OCI-LY7 (cell line): Measurements from ENCODE around the gene GTF2IRD1. TPM values are rescaled to one million over a fixed set of nuclear protein-coding genes. Genes with fewer than 3 reads are reported as not detected.
A peak's percentile ranks its signal among the peaks of the same experiment; 100 is the strongest.

Source experiments
- BruUV-seq: library from RNA; stranded (reverse); fragments of 400-500 nt; replicated peaks from 2 replicates; lab custom pipeline; 2021; lab: Mats Ljungman, UMichigan
- CTCF ChIA-PET: fragments of 300-600 bp; sonication (Branson Sonifier 250); formaldehyde crosslinking; loops from one replicate; lab custom pipeline; 2022; ENCODE audit warnings: antibody characterized with exemption; ENCODE audit not compliant: unreplicated experiment; lab: Charles Lee
- POLR2A ChIA-PET: fragments of 300-600 bp; sonication (Branson Sonifier 250); formaldehyde crosslinking; loops from one replicate; lab custom pipeline; 2022; ENCODE audit warnings: antibody characterized with exemption; lab: Charles Lee
- DNase-seq: peaks from one replicate; pipeline ENCODE4 v3.0.0-alpha.2; 2015; ENCODE audit warnings: low spot score
- H2AFZ ChIP-seq: fragments of 200-600 bp; sonication (generic), shearing (Covaris generic); 2 replicates; pipeline ENCODE4 v1.6.1; 2014; ENCODE audit warnings: mild to moderate bottlenecking, antibody characterized with exemption, low read length, moderate library complexity
- H3K27ac ChIP-seq: fragments of 200-600 bp; sonication (generic); 2 replicates; pipeline ENCODE4 v1.5.1; 2014; ENCODE audit warnings: mixed run types, low read depth, mild to moderate bottlenecking, moderate library complexity, low read length, inconsistent platforms; ENCODE audit not compliant: poor library complexity, severe bottlenecking
- H3K36me3 ChIP-seq: fragments of 200-600 bp; sonication (generic); 2 replicates; pipeline ENCODE4 v1.6.1; 2014; ENCODE audit warnings: mild to moderate bottlenecking, antibody characterized with exemption, low read length, moderate library complexity, mixed read lengths; ENCODE audit not compliant: insufficient read depth
- H3K4me1 ChIP-seq: fragments of 200-600 bp; sonication (generic); 2 replicates; pipeline ENCODE4 v1.5.1; 2014; ENCODE audit warnings: mild to moderate bottlenecking, low read length; ENCODE audit not compliant: insufficient read depth, poor library complexity, severe bottlenecking
- H3K4me2 ChIP-seq: fragments of 200-600 bp; sonication (generic); 2 replicates; pipeline ENCODE4 v1.6.1; 2014; ENCODE audit warnings: mild to moderate bottlenecking, low read length
- H3K4me3 ChIP-seq: fragments of 200-600 bp; sonication (generic); 2 replicates; pipeline ENCODE4 v1.5.1; 2014; ENCODE audit warnings: mild to moderate bottlenecking, low read depth, low read length; ENCODE audit not compliant: poor library complexity, severe bottlenecking
- H3K79me2 ChIP-seq: fragments of 200-600 bp; sonication (generic); 2 replicates; pipeline ENCODE4 v1.6.1; 2016; ENCODE audit warnings: low read depth, mild to moderate bottlenecking, low read length, moderate library complexity, mixed read lengths; ENCODE audit not compliant: insufficient read depth
- H3K9me2 ChIP-seq: fragments of 200-600 bp; sonication (generic); 2 replicates; pipeline ENCODE4 v1.6.1; 2016; ENCODE audit warnings: mild to moderate bottlenecking, low read length, mixed read lengths; ENCODE audit not compliant: insufficient read depth
- H3K9me3 ChIP-seq: fragments of 200-600 bp; sonication (generic); 2 replicates; pipeline ENCODE4 v1.6.1; 2014; ENCODE audit warnings: mild to moderate bottlenecking, mixed run types, low read length, mixed read lengths
- H4K20me1 ChIP-seq: fragments of 200-600 bp; sonication (generic); 2 replicates; pipeline ENCODE4 v1.6.1; 2014; ENCODE audit warnings: mild to moderate bottlenecking, antibody characterized with exemption, low read length, moderate library complexity, mixed read lengths; ENCODE audit not compliant: insufficient read depth
- CTCF ChIP-seq: fragments of 200-600 bp; sonication (generic); conservative IDR thresholded peaks from 2 replicates; pipeline ENCODE4 v1.5.1; 2014; ENCODE audit warnings: mild to moderate bottlenecking, antibody characterized with exemption, low read length, moderate library complexity, mixed read lengths
- EZH2phosphoT487 ChIP-seq: fragments of 200-600 bp; sonication (generic); IDR thresholded peaks from 2 replicates; pipeline ENCODE4 v1.6.1; 2018; ENCODE audit warnings: low read depth, borderline replicate concordance, mild to moderate bottlenecking, mixed run types, antibody characterized with exemption, low read length, moderate library complexity, mixed read lengths
- intact Hi-C: fragments of 100-400 bp; cut with micrococcal nuclease; formaldehyde crosslinking; loops from one replicate; pipeline ENCODE4 v1.10.0; 2022; ENCODE audit not compliant: unreplicated experiment
- total RNA-seq, 2 experiments: library from RNA; depleted of rRNA in 1 of 2; stranded (reverse); fragments of >200 nt in 1 of 2; shearing (Covaris generic) in 1 of 2; gene quantifications; 2 replicates each; pipeline ENCODE4 v1.2.3, GENCODE V29; 2014 to 2022

The GTF2IRD1 gene
- total RNA-seq, 2 experiments from 2014 or later = 4.4 to 34.3 TPM

GRCh38 chr7:74606101-74606908, 152.6 kb downstream of the GTF2IRD1 start:
- H3K4me3 ChIP-seq = peak overlapping the region; percentile 7
- POLR2A ChIA-PET = no interaction called here

GRCh38 chr7:74606909-74607510, 153.3 kb downstream of the GTF2IRD1 start:
- Histone ChIP-seq H2AFZ (peak overlapping the region; percentile 43; the same call in 1 of the 2 replicates), H3K4me3 (no peak overlapping the region), H3K36me3 (no peaks in the 10 kb centered on the region), H3K4me2 (peak overlapping the region; percentile 56; the same call in 1 of the 2 replicates), H3K4me1 (peaks cover 11% of the 10 kb centered on the region), H3K9me2 (no peaks in the 10 kb centered on the region), H3K9me3 (no peaks in the 10 kb centered on the region), H4K20me1 (no peaks in the 10 kb centered on the region), H3K79me2 (no peaks in the 10 kb centered on the region), H3K27ac (no peak overlapping the region)
- intact Hi-C loops = no loop called here
- BruUV-seq = no TSS peak
- CTCF ChIA-PET = no interaction called here
- POLR2A ChIA-PET = no interaction called here
- DNase-seq = no peak
- TF ChIP-seq EZH2phosphoT487 = no peak
- TF ChIP-seq CTCF = no peak

More at GRCh38 chr7:74606101-74606908, 152.6 kb downstream of the GTF2IRD1 start:
- H3K79me2 ChIP-seq = no peaks in the 10 kb centered on the region
- intact Hi-C loops = no loop called here
- TF ChIP-seq CTCF (peak; percentile 52; the same call in 1 of the 2 replicates), EZH2phosphoT487 (no peak)
- no peak overlapping the region for H3K27ac ChIP-seq
- H3K36me3 ChIP-seq = no peaks in the 10 kb centered on the region
- H2AFZ ChIP-seq = peak overlapping the region; percentile 43
- H3K9me3 ChIP-seq = no peaks in the 10 kb centered on the region
- no TSS peak for BruUV-seq
- CTCF ChIA-PET = no interaction called here
- DNase-seq = peak; percentile 38
- H3K4me2 ChIP-seq = peak overlapping the region; percentile 56
- H3K9me2 ChIP-seq = no peaks in the 10 kb centered on the region
- H3K4me1 ChIP-seq = peaks cover 11% of the 10 kb centered on the region
- no peaks in the 10 kb centered on the region for H4K20me1 ChIP-seq
